OCI-M1 (cell line): ENCODE data around the gene VPS18.
A peak's percentile ranks its signal among the peaks of the same experiment; 100 is the strongest.

Source experiments
- DNase-seq: peaks from one replicate; lab custom pipeline; 2025; lab: John Stamatoyannopoulos, UW

VPS18 gene

DNA sequence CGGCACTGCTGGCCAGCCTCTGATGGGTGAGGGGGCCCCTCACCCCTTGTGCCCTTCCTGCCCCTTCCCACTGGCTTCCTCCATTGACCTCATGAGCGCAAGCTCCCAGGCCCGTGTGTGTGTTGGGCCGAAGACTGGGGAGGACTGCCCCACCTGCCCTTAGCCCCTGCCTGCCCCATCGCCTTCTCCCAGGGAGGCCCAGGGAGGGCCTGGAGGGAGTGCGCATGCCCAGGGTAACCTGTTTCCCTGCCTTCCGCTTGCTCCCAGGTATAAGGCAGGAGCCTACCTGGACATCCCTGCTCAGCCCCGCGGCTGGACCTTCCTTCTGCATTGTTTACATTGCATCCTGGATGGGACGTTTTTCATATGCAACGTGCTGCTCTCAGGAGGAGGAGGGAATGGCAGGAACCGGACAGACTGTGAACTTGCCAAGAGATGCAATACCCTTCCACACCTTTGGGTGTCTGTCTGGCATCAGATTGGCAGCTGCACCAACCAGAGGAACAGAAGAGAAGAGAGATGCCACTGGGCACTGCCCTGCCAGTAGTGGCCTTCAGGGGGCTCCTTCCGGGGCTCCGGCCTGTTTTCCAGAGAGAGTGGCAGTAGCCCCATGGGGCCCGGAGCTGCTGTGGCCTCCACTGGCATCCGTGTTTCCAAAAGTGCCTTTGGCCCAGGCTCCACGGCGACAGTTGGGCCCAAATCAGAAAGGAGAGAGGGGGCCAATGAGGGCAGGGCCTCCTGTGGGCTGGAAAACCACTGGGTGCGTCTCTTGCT lies 43.7 kb downstream of the VPS18 start:
- no peak for DNase-seq

DNA sequence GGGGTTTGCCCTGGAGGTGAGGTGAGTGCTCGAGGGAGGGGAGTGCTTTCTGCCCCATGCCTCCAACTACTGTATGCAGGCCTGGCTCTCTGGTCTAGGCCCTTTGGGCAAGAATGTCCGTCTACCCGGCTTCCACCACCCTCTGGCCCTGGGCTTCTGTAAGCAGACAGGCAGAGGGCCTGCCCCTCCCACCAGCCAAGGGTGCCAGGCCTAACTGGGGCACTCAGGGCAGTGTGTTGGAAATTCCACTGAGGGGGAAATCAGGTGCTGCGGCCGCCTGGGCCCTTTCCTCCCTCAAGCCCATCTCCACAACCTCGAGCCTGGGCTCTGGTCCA lies 44.3 kb downstream of the VPS18 start:
- DNase-seq = no peak

DNA sequence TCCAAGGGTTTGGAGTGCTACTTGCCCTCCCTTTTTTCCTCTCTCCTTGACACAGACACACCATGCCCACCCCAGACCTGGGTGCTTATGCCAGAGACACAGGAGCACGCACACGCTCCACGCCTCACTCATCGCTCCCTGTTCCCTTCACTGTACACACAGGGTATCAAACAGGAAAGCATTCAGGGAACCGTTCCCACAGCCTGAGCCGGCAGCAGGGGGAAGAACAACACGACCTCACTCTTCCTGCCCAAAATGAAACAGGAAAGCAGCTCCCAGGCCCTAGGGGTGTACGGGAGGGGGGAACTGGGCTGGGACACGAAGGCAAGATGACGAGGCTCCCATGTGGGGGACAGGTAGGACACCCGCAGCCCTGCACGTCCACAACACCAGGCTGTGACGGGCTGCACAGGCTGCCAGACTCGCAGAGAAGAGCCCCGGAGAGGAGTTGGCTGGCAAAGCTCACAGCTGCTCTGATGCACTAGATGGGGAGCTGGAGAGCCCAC lies 46.1 kb downstream of the VPS18 start:
- no peak for DNase-seq

DNA sequence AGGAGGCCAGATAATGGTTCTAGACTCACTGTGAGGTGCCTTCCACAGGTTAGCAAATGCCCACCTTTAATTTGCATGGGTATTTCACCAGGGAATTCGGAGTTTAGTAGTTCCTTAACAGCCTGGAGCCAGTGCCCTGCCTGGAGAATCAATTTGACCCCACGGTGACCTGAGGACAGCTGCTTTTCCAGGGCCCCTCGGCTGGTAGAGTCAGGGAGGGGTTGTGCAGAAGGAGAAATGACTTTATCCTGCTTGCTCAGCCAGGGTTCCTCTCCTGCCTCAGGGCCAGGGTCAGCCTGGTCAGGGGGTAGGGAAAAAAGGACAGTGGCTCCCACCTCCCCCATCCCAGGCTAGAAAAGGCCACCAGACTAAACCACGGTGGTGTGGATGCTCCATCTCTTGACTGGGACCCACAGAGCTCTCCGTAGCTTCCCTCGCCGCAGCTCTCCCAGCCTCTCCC lies 46.8 kb downstream of the VPS18 start:
- no peak for DNase-seq

DNA sequence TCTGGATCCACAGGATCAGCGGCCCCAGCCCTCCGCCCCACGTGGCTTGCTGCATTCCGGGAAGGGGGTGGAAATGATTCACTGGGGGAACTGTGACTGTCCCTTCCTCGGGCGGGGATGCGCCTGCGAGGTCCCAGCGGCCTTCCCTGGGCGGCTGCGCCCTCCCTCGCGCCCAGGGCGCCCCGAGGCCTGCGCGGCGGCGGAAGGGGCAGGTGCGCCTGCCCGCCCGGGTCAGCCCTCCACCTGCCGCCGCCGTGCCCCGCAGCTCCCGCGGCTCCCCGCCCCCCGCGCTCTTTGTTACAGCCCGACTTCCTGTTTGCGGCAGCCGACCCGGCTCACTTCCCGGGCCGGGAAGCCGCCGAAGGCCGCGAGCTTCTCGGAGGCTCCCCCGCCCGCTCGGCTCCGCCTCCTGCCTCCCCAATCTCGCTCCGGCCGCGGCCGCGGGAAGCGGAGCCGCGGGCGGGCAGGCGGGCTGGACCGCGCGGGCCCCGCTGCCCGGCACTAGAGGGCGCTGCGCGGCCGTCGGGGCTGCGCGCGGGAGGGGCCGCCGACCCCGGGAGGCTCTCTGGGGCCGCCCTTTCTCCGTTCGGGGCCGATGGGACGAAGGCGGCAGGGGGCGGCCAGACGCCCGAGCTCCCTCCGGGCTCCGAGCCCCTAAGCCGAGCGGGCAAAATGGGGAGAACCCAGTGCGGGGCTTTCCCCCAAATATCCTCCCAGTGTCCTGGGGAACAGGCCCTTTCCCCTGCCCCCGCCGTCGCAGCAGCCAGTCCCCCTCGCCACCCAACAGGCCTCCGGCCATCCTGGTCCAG lies 47.5 kb downstream of the VPS18 start:
- DNase-seq = peak; percentile 87

DNA sequence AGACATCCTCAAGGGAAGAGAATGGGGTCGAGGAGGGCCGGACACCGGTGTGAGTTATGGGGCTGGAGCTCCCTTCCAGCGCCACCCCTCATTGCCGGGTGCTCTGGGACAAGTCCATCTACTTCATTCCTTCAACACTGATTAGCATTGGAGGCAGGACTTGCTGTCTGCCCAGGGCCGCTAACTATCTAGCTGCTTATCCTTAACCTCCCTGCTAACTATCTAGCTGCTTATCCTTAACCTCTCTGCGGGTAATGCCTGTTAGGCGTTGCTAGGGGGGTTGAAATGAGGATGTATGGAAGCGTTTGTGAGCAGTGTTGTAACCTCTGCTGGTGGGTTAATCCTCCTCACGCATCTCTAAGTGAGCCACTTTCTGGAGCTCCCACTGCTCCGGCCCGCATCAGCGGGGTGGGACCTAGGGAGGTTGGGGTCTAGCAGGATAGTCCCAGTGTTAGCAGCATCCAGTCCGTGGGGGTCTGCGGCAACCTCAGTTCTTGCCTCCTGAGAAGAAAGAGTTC lies 48.1 kb downstream of the VPS18 start:
- peak; percentile 48 for DNase-seq

DNA sequence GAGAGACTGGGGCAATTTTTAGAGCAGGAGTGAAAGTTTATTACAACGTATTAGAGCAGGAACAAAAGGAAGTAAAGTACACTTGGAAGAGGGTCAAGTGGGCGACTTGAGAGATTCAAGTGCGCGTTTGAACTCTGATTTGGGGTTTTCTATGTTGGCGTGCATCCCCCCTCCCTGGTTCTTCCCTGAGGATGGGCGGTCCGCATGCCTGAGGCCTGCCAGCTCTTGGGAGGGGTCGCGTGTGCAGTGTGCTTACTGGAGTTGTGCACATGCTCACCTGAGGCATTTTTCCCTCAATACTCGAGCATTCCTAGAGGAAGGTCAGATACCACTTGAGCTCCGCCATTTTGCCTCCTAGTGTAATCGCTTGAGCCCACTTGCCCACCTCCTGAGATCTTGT lies 48.6 kb downstream of the VPS18 start:
- no peak for DNase-seq

DNA sequence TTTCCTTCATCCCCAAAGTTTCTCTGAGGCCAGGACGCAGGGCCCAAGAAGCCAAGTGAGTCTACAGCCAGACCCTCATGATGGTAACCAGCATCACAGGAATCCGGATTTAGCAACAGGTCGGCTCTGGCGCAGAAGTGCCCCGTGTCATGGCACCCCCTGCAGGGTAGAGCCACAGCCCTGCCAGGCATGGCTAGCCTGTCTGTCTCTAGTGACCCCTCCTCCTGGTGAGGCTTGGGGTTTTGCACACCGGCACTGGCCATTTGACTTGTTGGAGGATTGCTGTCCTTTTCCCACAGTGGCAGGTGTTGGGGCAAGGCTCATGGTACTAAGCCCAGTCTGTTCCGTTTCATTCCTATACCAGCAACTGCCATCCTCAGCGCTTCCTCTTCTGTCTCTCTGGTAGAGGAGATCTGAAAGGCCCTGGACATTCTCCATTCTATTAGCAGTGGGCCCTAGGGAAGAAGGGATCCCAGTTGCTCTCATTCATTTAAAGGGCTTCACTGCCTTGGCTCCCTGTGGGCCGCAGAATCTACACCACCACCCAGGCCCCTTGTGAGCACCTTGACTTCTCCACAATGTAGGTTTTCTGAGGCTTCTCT lies 49.6 kb downstream of the VPS18 start:
- DNase-seq = no peak

DNA sequence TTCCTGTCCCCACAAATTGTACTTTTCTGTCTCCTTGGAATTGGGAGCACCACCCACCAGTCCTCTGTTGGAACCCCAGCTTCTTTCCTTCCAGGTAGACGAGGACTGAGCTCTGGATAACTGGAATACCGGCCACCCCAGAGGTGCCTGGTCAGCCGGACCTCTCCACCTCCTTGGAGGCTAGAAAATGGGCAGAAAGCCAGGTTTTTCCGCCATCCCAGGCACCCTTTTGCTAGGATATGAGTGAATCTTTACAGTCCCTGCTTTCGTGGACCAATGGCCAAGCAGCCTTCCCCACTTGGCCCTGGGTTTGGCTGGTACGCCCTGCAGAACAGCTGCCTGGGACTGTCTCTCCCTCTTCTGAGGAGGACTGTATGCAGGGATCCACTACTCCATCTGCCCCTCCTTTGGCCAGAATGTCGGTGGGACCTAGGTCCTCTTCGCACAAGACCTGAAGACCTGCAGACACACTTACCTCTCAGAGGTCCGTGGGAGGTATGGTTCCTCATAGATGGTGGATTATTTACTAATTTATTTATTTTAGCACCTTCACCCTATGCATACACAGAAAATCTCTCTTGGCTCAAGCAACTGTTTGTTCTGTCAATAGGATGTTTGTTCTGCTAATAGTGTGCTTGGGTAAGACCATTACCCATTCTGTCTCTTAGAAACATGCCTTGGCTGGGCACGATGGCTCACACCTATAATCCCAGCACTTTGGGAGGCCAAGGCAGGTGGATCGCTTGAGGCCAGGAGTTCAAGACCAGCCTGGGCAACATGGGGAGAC lies 50.5 kb downstream of the VPS18 start:
- no peak for DNase-seq

DNA sequence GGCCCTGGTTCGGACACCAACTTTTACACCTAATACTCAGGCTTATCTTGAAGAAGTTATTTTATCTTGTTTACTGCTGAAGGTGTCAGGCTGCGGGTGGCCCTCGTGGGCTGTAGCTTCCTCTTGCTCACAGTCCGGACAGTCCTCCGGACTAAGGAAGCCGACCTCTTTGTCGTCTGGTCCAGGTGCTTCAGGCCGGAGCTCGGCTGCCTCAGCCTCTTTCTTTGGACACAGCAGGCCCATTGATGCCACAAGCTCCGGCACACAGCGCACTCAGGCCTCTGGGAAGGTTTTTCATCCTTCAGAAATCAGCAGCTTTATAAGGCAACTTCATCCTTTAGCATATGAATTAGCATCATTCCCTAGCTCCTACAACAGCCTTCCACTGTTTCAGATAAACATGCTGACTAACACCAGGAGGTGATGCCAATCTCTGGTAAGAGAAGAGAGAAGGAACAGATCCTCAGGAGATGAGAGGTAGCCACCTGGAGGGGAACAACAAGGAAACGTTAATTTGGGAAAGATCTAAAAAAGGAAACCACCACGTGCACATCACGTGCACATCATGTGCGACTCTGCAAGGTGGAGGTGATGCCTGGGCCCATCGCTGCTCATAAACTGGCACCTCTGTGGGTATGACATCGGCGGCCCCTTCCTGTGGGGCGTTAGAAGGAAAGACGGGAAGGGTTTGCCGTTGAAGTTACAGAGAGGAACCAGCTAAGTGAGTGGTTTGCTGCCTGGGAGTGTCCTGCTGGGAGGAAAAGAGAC lies 54.6 kb downstream of the VPS18 start:
- no peak for DNase-seq

DNA sequence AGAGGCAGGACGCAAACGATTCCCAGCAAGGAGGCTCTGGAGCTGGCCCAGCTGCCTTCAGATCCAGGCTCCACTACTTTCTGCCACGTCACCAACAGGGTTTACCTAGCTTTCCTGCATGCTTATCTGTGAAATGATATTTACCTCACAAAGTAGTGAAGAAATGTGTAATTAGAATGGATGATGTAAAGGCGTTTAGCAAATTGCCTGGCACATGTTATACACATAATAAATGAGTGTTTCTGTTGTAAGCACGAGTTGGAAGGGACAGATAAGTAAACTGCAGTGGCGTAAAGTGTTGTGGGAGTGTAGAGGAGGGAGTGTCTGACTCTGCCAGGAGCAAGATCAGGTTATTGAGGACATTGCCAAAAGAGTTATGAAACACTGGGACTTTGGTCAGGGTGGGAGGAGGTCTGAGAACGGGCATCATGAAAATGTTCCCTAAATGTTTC lies 55.5 kb downstream of the VPS18 start:
- DNase-seq = peak; percentile 41

DNA sequence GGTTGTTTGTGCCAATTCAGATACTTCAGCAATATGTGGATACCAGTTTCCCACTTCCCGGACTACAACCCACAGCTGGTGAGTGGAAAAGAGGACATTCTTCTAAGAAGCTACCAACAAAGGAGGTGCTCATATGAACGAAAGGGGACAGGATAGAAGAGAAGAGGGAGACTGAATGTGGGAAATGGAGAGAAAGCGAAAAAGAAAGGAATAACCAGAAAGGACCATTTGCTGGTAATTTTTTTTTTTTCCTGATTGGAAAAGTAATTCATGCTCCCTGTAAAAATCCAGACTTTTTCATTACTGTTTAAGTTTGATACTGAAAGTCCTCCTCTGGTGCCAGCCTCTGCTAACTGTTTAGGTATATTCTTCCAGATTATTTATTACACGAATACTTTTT lies 57.5 kb downstream of the VPS18 start:
- peak; percentile 50 for DNase-seq

DNA sequence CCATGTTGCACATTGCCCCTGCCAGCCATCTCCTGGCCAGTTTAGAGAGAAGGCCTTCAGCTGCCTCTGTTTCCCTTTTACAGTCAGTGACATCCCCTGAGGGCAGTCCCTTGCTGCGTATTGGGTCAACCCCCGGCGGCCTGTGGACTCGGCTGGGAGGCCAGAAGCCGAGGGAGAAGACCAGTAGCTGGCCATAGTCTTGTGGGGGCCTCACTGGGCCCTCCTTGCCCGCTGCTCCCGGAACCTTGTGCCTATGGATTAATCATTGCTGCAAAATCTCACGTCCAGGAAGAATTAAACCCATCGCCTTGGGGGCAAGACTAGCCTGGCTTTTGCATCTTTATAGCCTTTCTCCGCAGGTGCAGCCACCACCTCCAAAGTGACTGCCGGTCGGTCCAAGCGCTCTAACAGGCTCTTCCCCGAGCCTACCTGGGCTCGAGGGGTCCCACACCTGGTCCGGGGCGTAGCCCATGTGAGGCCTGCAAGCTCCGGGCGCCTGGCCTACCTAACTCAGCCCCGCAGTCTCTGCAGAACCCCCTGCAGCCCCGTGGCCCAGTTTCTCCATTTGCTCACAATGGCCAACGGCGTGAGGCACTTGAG lies 58.2 kb downstream of the VPS18 start:
- peak; percentile 51 for DNase-seq

DNA sequence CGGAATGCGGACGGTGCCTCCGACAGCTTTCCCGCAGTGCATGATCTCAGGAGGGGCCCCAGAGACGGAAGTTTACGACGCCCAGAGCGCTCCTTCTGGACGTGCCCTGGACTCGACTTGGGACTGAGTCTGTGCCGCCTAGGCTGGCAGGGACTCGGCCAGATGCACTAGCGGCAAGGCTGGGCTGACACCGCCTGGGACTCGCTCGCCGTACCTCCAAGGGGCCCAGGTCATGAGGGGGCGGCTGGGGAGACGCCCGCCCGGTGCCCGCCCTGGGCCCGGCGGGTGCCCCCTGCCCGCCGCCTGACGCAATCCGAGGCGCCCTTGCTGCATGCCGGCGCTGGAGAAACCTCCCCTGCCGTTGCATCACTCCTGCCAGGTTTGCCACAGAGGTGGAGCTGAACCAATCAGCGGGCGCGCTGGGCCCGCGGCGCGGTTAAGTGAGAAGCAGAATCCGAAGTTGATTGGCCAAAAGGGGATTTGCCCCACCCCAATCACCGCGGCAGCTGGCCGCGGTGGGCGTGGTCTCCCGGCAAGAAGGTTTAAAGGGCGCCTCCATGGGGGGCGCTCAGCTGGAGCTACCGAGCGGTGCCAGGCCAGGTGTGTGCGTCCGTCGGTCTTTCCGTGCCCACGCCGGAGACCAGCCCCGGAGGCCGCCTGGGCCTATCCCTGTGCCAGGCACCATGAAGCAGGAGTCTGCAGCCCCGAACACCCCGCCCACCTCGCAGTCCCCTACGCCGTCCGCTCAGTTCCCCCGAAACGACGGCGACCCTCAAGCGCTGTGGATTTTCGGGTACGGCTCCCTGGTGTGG lies 58.9 kb downstream of the VPS18 start, which contains the start of gene CHAC1:
Gene CHAC1, plus strand, starts transcription at position 571 of the 812 bp plus-strand sequence. Its CDS starts 113 bp downstream, at position 684.
- peak; percentile 98 for DNase-seq
